ENCODE results near the gene COL10A1.

DNA sequence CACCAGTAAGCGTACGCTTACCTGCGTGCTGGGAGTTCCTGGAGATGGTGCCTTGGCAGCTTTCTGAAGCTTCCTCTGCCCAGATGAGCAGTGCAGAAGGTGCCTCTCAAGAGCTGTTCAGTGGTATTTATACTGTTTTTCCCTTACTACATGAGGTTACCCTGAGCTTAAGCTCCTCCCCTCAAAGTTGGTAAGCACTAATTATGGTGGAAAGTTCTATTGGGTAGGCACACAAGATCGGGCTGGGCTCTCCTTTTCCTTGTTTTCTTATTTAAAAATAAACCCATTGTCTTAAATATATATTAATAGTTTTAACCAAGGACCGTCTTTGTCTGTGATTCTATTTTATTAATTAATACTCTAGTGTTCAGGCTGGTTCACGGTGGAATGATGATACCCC, at the start of gene COL10A1:
- TF ChIP-seq CTCF (IDR thresholded peaks at IDR 0.05) (no peak), POLR2A (IDR thresholded peaks at IDR 0.05) (no peak)

Measured in Peyer's patch (tissue), 4 donors.